ENCODE measurements around the gene PAX7.

- TF ChIP-seq CTCF (IDR thresholded peaks at IDR 0.05 in 4 of 5, conservative IDR thresholded peaks at IDR 0.05 in 1 of 5) (no peak), POLR2A (IDR thresholded peaks at IDR 0.05) (no peak)
Measured at GRCh38 chr1:18793164-18793563, 162.5 kb downstream of the PAX7 start.
